GM18907 (cell line): Measurements from ENCODE around the gene ERGIC1.
"Not testable (repeated sequence)": the region's sequence is repeated elsewhere in the genome, so short reads cannot be mapped to it uniquely, and the experiment has no call there.

Source experiments
- ATAC-seq: cut with Tn5 transposase; IDR thresholded peaks from one replicate; pipeline ENCODE4 v1.9.1; 2021; ENCODE audit warnings: mild to moderate bottlenecking, moderate library complexity; ENCODE audit not compliant: unreplicated experiment

ERGIC1 gene

GRCh38 chr5:172833686-172834414, at the start of gene ERGIC1:
ERGIC1 (plus strand) TSS chr5:172834251; CDS start chr5:172834414, 163 bp downstream.
- peak; percentile 70 for ATAC-seq

GRCh38 chr5:172785429-172786088, 48.5 kb upstream of the ERGIC1 start:
- ATAC-seq: no peak

GRCh38 chr5:172786736-172787462, 47.2 kb upstream of the ERGIC1 start:
- ATAC-seq: no peak

- not testable (repeated sequence) for ATAC-seq
Measured at GRCh38 chr5:172787538-172787937, 46.5 kb upstream of the ERGIC1 start.

- ATAC-seq: no peak
Measured at GRCh38 chr5:172788771-172789686, 45.0 kb upstream of the ERGIC1 start.

- no peak for ATAC-seq
Measured at GRCh38 chr5:172789687-172790495, 44.2 kb upstream of the ERGIC1 start.

GRCh38 chr5:172790496-172790889, 43.6 kb upstream of the ERGIC1 start:
- ATAC-seq: no peak

- ATAC-seq: no peak
Measured at GRCh38 chr5:172791286-172791685, 42.8 kb upstream of the ERGIC1 start.

GRCh38 chr5:172791726-172792445, 42.2 kb upstream of the ERGIC1 start:
- ATAC-seq: no peak

- no peak for ATAC-seq
Measured at GRCh38 chr5:172792701-172793570, 41.1 kb upstream of the ERGIC1 start.

- ATAC-seq: no peak
Measured at GRCh38 chr5:172793577-172794488, 40.2 kb upstream of the ERGIC1 start.

GRCh38 chr5:172795318-172795977, 38.6 kb upstream of the ERGIC1 start:
- ATAC-seq: no peak

GRCh38 chr5:172796306-172796705, 37.7 kb upstream of the ERGIC1 start:
- ATAC-seq: no peak

GRCh38 chr5:172797771-172798191, 36.3 kb upstream of the ERGIC1 start:
- ATAC-seq: no peak

- no peak for ATAC-seq
Measured at GRCh38 chr5:172798422-172799215, 35.4 kb upstream of the ERGIC1 start.

GRCh38 chr5:172799416-172799815, 34.6 kb upstream of the ERGIC1 start:
- ATAC-seq: no peak
